ENCODE results near the gene PMPCA. TPM values are rescaled to one million over a fixed set of nuclear protein-coding genes. Genes with fewer than 3 reads are reported as not detected.
"Not testable (repeated sequence)": the region's sequence is repeated elsewhere in the genome, so short reads cannot be mapped to it uniquely, and the experiment has no call there.

The PMPCA gene
- total RNA-seq, 1 donor from 2014 or later, result 60.5 TPM

DNA sequence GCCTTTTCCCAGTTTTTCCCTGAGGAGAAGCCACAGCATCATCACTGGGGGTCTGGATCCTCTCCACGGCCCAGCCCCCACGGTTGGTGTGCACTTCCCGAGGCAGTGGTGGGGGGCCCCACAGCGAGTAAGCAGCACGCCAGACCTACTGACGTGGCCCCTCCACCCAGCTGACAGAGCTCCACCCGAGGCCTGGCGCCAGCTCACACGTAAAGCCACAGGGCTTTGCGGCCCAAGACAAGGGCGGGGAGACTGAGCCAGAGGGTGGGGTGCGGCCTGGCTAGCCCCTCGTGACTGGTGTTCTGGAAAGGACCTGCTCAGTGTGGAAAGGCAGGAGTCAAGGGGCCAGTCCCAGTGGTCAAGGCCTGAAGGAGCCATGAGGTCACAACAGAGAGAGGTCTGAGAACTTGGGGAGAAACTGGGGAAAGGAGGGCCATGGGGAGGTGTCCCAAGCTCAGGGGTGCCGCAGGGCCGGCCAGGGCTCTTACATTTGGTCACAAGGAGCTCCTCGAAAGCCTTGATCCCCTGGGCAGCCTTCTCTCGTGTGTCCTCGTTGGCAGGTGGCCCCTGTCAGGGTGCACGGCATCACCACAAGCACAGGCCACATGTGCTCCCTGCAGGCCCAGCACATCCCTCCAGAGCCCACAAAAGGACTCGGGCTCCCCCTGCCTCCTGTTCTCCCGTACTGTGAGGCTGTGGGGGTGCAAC is 16.0 kb upstream of the PMPCA start:
- no peak for DNase-seq (ENCODE audit: low read depth)

DNA sequence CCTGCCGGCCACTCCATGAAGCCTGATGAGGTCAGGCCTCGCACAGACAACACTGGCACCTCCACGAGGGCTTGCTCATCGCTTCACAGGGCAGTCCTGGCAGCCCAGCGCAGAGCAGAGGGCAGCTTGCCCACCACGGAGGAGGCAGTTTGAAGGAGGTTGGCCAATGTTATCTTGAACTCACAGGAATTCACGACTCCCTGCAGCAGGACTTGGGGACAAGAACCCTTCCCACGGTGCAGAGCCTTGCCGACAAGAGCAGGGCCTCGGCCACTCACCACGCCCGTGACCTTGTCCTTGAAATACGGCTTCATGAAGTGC is 15.5 kb upstream of the PMPCA start:
- no peak for DNase-seq (ENCODE audit: low read depth)

DNA sequence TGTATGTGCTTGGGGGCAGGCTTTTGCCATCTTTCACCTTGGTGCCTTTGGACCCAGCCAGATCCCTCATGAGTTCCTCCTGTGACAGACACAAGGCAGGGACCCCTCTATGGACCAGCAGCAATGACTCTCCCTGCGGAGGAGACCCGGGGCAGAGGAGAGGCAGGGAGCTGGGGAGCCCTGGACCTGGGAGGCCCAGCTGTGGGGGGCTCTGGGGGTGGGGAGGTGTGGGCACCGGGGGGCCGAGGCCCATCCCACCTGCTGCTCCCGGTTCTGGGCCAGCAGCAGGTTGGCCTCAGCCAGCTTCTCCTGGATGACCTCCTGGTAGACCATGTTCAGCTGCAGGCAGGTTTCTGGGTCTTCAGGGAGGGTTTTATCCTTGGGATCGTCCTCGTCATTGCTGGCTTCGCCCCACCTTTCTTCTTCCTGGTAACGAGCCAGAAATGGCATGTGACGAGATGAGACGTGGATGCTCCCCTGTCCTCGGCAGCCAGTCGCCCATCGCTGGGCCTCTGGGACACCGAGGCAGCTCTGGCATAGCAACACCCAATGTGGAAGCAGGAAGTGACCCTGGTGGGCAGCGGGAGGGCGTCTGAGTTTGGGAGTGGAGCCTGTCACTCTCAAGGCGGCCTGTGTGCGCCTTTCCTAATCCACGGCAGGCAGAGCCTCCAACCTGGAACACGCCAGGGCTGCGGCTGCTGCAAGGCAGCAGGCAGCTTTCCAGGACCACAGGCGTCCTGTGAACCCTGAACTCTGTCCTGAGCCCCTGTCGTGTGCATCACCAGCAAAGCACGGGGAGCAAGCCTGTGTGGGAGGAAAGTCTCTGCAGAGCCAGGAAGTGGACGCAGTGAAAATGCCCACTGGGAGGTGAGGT is 14.9 kb upstream of the PMPCA start:
- DNase-seq (ENCODE audit: low read depth), result no peak

DNA sequence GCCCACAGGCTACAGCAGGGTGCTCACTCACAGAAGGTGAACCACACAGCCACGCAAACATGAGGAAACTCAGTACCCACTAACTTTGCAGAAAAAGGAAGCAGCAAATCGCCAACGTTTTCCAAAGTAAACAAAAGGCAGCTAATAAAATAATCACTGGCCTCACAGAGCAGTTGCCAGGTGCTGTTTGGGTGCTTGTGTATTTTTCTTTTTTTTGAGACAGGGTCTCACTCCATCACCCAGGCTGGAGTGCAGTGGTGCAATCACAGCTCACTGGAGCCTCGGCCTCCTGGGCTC is 14.3 kb upstream of the PMPCA start:
- no peak for DNase-seq (ENCODE audit: low read depth)

DNA sequence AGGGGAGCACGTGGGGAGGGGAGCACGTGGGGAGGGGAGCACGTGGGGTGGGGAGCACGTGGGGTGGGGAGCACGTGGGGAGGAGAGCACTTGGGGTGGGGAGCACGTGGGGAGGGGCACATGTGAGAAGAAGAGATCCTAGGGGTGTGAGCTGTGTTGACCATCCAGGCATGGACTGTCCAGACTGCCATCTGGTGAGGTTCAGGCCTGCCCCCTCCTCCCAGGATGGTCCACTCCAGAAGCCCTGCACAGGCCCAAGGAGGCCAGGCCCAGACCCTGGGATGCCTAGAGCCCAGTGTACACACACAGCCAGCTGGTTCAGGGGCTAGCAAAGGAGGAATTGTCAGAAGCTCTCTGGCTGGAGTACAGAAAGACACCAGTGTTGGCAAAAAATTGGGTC is 12.8 kb upstream of the PMPCA start:
- no peak for DNase-seq (ENCODE audit: low read depth)

DNA sequence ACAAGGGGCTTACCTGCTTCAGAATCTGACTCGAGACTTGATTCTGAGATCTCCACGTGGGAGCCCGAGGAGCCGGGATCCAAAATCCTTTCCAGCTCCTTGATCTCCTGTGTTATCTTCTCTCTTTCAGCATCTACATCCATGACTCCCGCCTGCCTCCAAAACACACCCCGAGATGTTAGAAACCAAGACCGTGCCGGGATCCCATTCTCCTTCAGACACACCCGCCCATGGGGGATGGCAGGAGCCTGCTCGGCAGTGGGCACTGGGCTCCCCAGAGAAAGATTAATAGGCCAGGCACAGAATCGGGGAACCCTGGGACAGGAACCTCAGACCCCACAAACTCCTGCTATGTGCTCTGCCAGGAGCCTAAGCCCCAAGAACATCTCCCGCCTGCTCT is 12.2 kb upstream of the PMPCA start:
- no peak for DNase-seq (ENCODE audit: low read depth)

DNA sequence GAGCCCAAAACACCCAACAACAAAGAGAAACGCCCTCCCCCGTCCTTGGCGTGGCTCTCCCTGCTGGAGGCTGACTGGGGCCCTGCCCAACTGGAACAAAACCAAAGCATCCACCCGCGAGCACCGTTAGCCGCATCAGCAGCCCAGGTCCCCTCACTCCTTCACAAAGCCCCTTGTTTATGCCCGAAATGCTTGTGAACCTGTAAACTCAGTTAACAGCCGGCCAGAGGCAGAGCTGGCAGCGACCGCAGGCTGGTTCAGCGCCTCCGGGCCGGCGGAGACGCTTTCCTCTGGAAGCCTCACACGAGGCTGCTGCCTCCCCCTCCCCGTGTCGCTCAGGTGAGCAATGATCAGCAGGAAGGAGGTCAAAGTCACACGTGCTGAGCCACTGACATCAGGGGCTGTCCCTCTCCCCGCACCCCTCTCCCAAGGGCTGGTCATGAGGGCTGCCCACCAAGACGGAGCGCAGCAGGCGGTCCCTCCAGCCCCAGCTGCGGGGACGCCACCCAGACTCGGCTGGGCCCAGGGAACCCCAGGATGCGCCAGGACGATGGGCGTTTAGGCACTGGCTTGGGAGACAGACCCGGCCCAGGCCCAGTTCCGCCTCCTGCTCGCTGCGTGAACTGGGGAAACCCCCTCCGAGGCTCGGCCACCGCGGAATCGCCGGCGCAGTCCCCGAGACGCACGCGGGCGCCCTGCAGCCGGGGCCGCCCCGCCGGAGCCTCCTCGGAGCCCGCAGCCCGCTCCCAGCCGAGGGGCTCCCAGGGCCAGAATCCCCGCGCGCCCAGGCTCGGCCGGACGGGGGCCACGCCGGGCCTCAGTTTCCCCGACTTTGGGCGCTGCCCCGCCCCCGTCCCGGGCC is 11.1 kb upstream of the PMPCA start:
- DNase-seq (ENCODE audit: low read depth), result peak; percentile 5

DNA sequence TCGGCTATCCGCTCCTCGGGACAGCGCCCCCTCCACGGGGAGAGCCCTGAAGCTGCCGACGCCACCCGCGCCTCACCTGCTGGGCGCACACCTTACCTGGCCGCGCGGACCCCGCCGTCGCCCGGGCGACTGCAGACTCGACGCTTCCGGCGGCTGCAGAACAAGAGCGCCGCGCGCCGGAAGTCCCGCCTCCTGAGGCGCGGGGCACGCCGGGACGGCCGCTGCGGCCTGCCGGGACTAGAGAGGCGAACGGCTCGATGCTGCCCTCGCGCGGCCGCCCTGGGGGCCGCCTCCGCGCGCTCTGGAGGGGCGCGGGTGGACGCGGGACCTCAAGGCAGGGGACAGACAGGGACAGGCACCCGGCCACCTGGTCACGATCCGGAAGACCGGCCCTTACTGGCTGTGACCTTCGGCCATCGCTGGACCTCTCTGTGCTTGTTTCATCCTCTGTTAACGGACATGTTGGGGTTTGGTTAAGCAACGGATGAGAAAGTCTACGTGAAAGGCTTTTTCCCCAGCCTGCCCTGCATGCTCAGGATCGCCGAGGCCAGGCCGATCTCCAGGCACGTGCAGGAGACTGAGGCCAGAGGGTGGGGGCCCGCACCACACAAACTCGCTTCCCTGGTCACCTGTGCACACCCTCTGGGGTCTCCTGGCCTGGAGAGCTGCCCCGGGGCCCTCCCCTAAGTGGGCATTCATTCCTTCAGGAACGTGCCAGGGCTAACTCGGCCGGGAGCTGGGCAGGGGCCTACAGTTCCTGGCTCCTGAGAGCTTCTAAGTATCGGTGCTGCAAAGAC is 10.2 kb upstream of the PMPCA start, which contains the start of gene SNAPC4:
Gene SNAPC4 (minus strand): TSS at position 133 of the 797 bp plus-strand sequence. CDS start 1,742 bp downstream, outside the sequence.
- peak; percentile 84 for DNase-seq (ENCODE audit: low read depth)

DNA sequence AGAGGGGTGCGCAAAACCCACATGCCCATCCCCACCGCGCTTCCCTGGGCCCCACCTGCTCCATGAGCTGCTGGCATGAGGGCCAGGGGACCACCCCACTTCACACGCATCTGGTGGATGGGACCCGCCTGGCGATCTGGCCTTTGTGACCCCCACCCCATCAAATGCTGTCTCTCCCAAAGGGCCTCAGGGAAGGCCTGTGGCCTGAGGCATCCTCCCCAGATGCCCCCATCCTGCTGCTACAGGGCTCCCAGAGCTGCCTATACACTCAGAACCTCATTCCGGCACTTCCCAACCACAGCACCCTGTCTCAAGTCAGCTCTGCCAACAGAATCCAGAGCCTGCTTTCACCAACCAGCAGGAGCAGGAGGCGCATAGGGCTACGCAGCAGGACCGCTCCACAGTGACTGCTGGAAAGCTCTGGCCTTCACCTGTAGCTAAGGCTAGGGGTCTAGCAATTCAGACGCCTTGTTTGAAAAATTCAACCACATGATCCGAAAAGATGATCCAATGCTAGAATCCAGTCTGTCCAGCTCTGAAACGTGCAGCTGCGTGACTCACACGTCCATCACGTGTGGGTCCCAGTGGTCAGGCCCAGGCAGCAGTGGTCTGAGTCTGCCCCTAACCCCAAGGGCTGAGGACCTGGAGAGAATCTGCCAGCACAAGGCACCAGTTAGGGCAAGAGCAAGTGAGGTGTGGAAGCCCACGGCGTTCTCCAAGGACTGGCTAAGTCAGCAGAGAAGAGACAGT is 9.1 kb upstream of the PMPCA start:
- DNase-seq (ENCODE audit: low read depth), result peak; percentile 2

DNA sequence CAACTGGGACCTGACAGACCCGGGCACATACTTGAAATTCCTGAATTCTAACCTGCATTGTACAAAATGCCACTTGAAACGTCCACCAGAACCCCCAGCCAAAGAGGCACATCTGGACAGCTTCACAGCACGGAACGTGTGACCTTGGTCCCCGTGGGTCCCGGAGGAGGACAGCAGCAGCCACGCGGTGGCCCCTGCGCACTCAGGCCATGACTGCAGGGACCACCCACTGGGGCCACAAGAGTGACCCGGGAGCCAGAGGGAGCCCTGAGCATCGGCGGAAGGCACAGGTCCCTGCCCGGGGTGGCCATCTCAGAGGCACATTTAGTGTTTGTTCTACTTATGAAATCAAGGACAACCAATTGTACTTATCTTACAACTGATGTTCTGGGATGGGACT is 8.4 kb upstream of the PMPCA start:
- no peak for DNase-seq (ENCODE audit: low read depth)

DNA sequence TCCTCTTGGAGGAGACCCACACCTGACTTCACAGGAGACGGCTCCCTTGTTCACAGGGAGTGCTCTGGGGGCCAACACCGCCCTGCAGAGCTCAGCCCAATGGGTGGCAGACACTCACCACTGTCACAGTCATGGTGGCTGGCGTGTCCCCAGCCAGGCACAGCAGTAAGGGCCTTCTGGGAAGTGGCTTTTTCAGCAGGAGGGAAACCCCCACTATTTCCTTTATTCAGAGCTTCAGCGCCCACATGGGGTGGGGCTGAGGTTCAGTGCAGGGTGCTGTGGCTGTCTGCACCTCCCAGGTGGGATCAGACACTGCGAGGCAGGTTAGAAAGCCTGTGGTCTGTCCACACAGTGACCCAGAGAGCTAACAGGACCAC is 6.9 kb upstream of the PMPCA start:
- DNase-seq (ENCODE audit: low read depth), result no peak

DNA sequence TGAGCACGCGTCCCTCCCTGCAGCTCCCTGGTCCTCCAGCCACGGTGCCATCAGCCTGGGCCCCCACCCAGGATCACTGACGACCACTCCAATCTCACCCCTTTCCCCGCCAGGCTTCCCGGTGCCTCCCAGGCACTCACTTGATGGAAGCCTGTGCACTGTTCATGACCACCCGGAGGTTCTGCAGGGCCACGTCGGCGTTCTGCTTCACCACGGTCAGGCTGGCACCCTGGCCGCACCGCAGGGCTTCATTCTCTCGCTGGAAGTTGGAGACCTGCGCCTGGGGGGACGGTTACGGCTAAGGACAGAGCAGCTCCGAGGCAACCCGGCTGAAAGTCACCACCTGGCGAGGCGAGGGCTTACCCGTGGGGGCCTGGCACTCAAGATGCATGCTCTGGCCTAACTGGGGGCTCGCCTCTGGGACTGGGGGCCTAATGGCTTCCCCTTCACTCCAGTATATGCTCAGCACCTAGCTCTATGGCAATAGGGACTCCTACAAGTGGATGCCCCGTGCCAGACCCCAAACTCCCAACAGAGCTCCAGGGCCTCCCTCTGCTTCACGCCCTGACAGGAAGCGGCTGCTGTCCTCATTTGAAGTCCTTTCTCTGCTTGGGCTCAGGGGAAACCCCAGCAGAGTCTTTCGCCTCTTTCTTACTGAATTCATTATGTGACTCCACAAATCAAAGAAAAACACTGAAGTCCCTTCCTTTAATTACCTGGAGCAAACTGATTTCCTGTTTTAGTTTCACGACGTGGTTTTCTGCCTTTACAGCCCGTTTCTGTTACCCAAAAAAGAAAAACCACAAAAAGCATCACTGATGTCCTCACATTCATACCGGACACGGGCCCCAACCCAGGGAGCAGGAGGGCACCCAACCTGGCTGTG is 6.3 kb upstream of the PMPCA start:
- DNase-seq (ENCODE audit: low read depth), result no peak

DNA sequence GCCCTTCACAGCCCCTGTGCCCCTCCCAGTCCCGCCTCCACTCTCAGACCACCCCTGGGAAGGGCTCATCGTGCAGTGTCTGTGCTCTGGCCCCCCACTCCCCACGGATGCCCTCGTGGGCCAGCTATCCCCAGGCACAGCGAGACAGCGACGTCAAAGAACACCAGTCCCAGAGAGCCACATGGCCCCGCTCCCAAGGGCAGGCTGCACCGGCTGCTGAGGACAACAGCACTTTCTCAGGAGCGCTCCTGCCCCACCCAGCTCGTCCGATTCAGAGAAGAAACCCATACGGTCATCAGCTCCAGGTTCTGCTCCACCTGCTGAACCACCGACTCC is 5.7 kb upstream of the PMPCA start:
- DNase-seq (ENCODE audit: low read depth), result no peak

DNA sequence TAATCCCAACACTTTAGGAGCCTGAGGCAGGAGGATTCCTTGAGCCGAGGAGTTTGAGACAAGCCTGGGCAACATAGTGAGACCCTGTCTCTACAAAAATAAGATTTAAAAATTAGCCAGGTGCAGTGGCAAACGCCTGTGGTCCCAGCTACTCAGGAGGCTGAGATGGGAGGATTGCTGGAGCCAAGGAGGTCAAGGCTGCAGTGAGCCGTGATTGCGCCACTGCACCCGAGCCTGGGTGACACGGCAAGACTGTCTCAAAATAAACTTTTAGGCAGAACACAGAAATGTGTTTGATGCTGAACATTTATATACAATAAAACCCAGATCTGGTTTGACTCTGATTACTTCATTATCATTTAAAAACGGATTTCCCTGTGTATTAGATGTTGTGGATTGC is 5.0 kb upstream of the PMPCA start:
- no peak for DNase-seq (ENCODE audit: low read depth)

DNA sequence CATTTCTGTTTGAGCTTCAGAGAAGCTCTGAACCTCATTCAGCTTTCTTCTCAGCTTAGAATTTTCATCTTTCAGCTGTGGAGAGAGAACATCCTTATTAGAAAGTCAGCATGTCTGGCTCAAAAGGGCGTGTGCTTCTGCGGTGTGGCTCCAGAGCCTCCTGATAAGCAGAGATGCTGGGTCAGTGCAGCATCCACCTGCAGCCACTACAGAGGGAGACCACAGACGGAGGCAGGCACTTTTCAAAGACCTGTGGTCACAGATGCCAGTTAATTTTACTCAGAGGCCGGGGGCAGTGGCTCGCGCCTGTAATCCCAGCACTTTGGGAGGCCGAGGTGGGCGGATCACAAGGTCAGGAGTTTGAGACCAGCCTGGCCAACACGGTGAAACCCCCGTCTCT is 4.6 kb upstream of the PMPCA start:
- not testable (repeated sequence) for DNase-seq (ENCODE audit: low read depth)

DNA sequence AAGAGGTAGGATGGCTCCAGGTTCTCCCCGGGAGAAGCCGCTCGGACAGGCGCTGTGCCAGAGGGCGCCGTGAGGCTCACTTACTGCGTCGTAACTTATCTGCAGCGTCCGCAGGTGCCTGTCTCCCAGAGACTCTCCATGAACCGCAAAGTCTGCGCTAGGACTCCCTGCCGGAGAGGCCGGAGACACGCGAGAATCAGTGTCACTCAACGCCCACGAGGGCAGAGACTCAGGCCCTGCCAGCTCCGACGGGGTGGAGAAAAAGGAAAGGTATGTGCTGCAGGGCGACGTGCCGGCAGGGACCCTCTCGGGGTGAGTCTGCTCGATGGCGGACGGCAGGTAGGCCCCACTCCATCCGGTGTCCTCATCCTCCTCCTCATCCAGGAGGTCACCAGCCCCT is 3.4 kb upstream of the PMPCA start:
- not testable (repeated sequence) for DNase-seq (ENCODE audit: low read depth)

DNA sequence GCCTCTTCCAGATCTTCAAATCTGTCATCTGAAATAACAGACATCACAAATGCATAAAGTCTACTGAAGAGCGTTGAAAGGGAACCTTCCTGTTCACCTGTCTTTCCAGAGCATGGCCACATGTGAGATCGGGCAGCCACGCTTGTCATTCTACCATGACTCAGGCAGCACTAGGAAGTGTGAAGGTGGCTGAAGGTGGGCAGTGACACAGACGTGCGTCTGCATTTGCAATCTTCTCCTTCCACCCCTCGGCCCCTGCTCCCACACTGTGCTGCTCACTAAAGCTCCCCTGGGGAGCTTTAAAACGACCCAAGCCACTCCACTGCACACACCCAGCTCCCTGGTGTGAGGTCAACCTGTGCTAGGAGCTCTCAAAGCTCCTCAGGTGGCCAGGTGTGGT is 2.5 kb upstream of the PMPCA start:
- DNase-seq (ENCODE audit: low read depth), result no peak

DNA sequence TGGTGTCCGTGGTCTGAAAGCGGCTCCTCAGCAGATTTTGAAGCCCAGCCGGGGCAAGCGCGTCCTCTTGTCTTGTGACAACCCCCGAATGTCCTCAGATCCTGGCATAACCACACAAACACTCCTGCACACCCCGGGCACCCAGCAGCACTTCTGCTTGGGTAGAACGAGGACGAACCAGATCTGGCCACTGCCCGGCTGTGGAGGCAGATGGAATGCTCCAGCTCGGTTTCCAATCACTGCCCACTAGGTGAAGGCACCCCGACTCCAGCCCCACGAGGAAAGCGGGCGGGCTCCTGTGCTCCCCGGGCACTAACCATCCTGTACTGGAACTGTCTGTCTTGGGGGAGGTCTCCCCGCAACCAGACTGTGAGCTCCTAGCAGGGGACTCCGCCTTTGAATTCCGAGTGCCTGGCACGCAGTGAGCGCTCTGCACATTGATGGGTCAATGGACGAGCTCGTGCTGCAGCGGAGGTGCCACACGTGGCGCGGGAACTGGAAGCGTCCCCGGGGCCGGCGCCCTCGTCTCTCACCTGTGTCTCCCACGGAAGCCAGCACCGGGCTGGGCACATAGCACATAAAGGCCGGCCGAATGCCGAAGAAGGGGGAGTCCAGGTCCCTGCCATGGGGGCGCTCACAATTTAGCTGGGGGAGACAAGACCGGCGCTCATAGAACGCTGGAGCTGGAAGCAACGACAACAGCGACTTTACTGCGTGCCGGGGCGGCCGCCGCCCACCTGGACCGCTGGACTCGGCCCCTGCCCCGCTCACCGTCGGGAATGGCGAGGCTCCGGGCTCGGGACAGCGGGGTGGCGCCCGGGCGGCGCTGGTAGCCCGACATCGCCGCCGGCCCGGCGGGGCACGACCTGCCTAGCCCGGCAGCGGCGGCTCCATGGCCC is 652 bp upstream of the PMPCA start:
- DNase-seq (ENCODE audit: low read depth), result peak; percentile 47

DNA sequence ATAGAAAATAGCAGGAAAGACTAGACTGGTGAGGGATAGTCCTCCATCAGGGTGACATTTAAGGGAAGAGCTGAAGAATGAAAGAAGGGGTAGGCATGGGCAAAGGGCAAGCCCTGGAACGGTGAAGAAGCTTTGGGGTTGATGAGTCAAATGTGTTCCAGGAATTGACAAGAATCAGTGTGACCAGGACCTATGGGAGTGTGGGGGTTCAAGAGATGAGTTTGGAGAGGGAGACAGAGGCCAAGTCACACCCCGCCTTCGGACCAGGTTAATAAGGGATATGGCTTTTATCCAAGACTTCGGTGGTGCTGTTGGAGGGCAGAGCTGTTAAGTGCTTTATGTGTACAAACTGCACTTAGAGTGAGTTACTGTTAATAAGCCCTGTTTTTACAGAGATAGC is 920 bp downstream of the PMPCA start:
- DNase-seq (ENCODE audit: low read depth), result no peak

Data from myocyte (in vitro differentiated cells).